ENCODE measurements around the gene CYB561D2. TPM values are rescaled to one million over a fixed set of nuclear protein-coding genes. Genes with fewer than 3 reads are reported as not detected.

Gene CYB561D2
- polyA plus RNA-seq, 1 donor (not counting 4 experiments of a cell fraction or from before 2014, with no cell fraction given) = 12.3 TPM

- Histone ChIP-seq H3K27me3 (ENCODE audit: control insufficient read depth, extremely low read depth, insufficient read depth, low read length) (no peaks in the 10 kb centered on the region), H3K9me1 (ENCODE audit: control insufficient read depth, extremely low read depth, insufficient read depth, low read length) (no peaks in the 10 kb centered on the region), H3K9ac (ENCODE audit: control insufficient read depth, extremely low read depth, insufficient read depth, low read length) (no peak overlapping the region), H2AFZ (ENCODE audit: control insufficient read depth, low read length) (no peak overlapping the region), H3K27ac (ENCODE audit: control insufficient read depth, insufficient read depth, low read length) (no peak overlapping the region), H3K9me3 (ENCODE audit: control insufficient read depth, low read depth, low read length) (no peaks in the 10 kb centered on the region), H3K36me3 (ENCODE audit: control insufficient read depth in 2 of 2, extremely low read depth in 1 of 2, insufficient read depth in 2 of 2, low read length in 2 of 2) (no peaks in the 10 kb centered on the region), H3K4me1 (ENCODE audit: control insufficient read depth, extremely low read depth, insufficient read depth, low read length) (peaks cover 36% of the 10 kb centered on the region), H4K20me1 (ENCODE audit: control insufficient read depth, extremely low read depth, insufficient read depth, low read length) (no peaks in the 10 kb centered on the region), H3K4me2 (ENCODE audit: control insufficient read depth, extremely low read depth, insufficient read depth, low read depth, low read length) (no peak overlapping the region), H3K4me3 (ENCODE audit: control insufficient read depth in 2 of 3, extremely low read depth in 1 of 3, insufficient read depth in 2 of 3, low read depth in 1 of 3, low read length in 3 of 3) (no peak overlapping the region), H3K79me2 (ENCODE audit: control insufficient read depth, insufficient read depth, low read length) (peaks cover 10% of the 10 kb centered on the region)
- FAIRE-seq = no peak
- TF ChIP-seq CTCF (optimal IDR thresholded peaks at IDR 0.05 in 1 of 3, IDR thresholded peaks at IDR 0.05 in 1 of 3, conservative IDR thresholded peaks at IDR 0.05 in 1 of 3; ENCODE audit: extremely low read depth in 1 of 3, insufficient read depth in 2 of 3, low read length in 3 of 3) (no peak), EZH2 (IDR thresholded peaks at IDR 0.05; ENCODE audit: low read length) (no peak)
- dilution Hi-C loops (cut with MboI; ENCODE audit: extremely low pct_ligation_motif_present, low sequenced_read_pairs) = no loop called here
- no peak for DNase-seq (ENCODE audit: low read depth, low spot score)
These were observed 9.1 kb upstream of the CYB561D2 start for GRCh38 chr3:50341537-50341936.

- TF ChIP-seq EZH2 (IDR thresholded peaks at IDR 0.05; ENCODE audit: low read length) = no peak
- TF ChIP-seq CTCF (optimal IDR thresholded peaks at IDR 0.05 in 1 of 3, IDR thresholded peaks at IDR 0.05 in 1 of 3, conservative IDR thresholded peaks at IDR 0.05 in 1 of 3; ENCODE audit: extremely low read depth in 1 of 3, insufficient read depth in 2 of 3, low read length in 3 of 3) = no peak
- dilution Hi-C loops (cut with MboI; ENCODE audit: extremely low pct_ligation_motif_present, low sequenced_read_pairs) = no loop called here
- Histone ChIP-seq H3K9ac (ENCODE audit: control insufficient read depth, extremely low read depth, insufficient read depth, low read length) (no peak overlapping the region), H3K4me1 (ENCODE audit: control insufficient read depth, extremely low read depth, insufficient read depth, low read length) (peaks cover 36% of the 10 kb centered on the region), H3K79me2 (ENCODE audit: control insufficient read depth, insufficient read depth, low read length) (peaks cover 6% of the 10 kb centered on the region), H3K27me3 (ENCODE audit: control insufficient read depth, extremely low read depth, insufficient read depth, low read length) (no peaks in the 10 kb centered on the region), H3K9me3 (ENCODE audit: control insufficient read depth, low read depth, low read length) (no peaks in the 10 kb centered on the region), H4K20me1 (ENCODE audit: control insufficient read depth, extremely low read depth, insufficient read depth, low read length) (no peaks in the 10 kb centered on the region), H3K4me2 (ENCODE audit: control insufficient read depth, extremely low read depth, insufficient read depth, low read depth, low read length) (no peak overlapping the region), H3K36me3 (ENCODE audit: control insufficient read depth in 2 of 2, extremely low read depth in 1 of 2, insufficient read depth in 2 of 2, low read length in 2 of 2) (no peaks in the 10 kb centered on the region), H3K4me3 (ENCODE audit: control insufficient read depth in 2 of 3, extremely low read depth in 1 of 3, insufficient read depth in 2 of 3, low read depth in 1 of 3, low read length in 3 of 3) (no peak overlapping the region), H3K27ac (ENCODE audit: control insufficient read depth, insufficient read depth, low read length) (no peak overlapping the region), H3K9me1 (ENCODE audit: control insufficient read depth, extremely low read depth, insufficient read depth, low read length) (no peaks in the 10 kb centered on the region), H2AFZ (ENCODE audit: control insufficient read depth, low read length) (no peak overlapping the region)
- FAIRE-seq = no peak
- DNase-seq (ENCODE audit: low read depth, low spot score) = no peak
These were observed 8.5 kb upstream of the CYB561D2 start for GRCh38 chr3:50341996-50342650.
